Endothelial cell of umbilical vein (primary cell): ENCODE results near the gene ATAD2B. TPM values are rescaled to one million over a fixed set of nuclear protein-coding genes. Genes with fewer than 3 reads are reported as not detected.

Source experiments
- BruUV-seq: library from RNA; stranded (reverse); fragments of 400-500 nt; replicated peaks from 2 replicates; lab custom pipeline; 2021; lab: Mats Ljungman, UMichigan
- CTCF ChIA-PET: fragments of 300-600, 350-600 bp; sonication (Branson Sonifier 250); formaldehyde crosslinking; loops from one replicate; lab custom pipeline; 2021; ENCODE audit warnings: antibody characterized with exemption, inconsistent platforms; lab: Charles Lee
- POLR2A ChIA-PET: fragments of 300-600, 350-600 bp; sonication (Branson Sonifier 250); formaldehyde crosslinking; loops from one replicate; lab custom pipeline; 2021; ENCODE audit warnings: antibody characterized with exemption, inconsistent platforms; lab: Charles Lee
- DNase-seq: peaks from one replicate; pipeline ENCODE4 v3.0.0-alpha.2; 2011; ENCODE audit warnings: low read depth, low spot score
- FAIRE-seq: peaks from 2 replicates; lab custom pipeline; 2011; peaks lifted over from hg19 to GRCh38; lab: Jason Lieb, UNC
- H2AFZ ChIP-seq: 2 replicates; pipeline ENCODE4 v1.6.0; 2012; ENCODE audit warnings: low read depth, low read length, control low read depth, inconsistent platforms
- H3K27ac ChIP-seq: 2 replicates; pipeline ENCODE4 v1.5.1; 2011; ENCODE audit warnings: low read depth, mild to moderate bottlenecking, control low read depth, low read length, moderate library complexity; ENCODE audit not compliant: insufficient read depth
- H3K27me3 ChIP-seq, 2 experiments: 2 replicates each; pipeline versions ENCODE4 v1.6.0 to v1.6.1; 2011; ENCODE audit warnings: low read length in 2 of 2, mixed read lengths in 1 of 2; ENCODE audit not compliant: control insufficient read depth in 2 of 2, insufficient read depth in 2 of 2
- H3K36me3 ChIP-seq, 2 experiments: 2 replicates in 1 of 2; 3 replicates in 1 of 2; pipeline ENCODE4 v1.5.1; 2011; ENCODE audit warnings: low read length in 2 of 2, mild to moderate bottlenecking in 1 of 2, moderate library complexity in 1 of 2; ENCODE audit not compliant: control insufficient read depth in 2 of 2, insufficient read depth in 2 of 2; ENCODE audit errors: extremely low read depth in 1 of 2
- H3K4me1 ChIP-seq: 3 replicates; pipeline ENCODE4 v1.5.1; 2011; ENCODE audit warnings: mild to moderate bottlenecking, low read length; ENCODE audit not compliant: control insufficient read depth, insufficient read depth; ENCODE audit errors: extremely low read depth
- H3K4me2 ChIP-seq: 2 replicates; pipeline ENCODE4 v1.6.1; 2011; ENCODE audit warnings: low read length, control low read depth, mixed read lengths; ENCODE audit not compliant: insufficient read depth
- H3K4me3 ChIP-seq, 3 experiments: fragments of 200-600 bp in 1 of 3; sonication (generic), shearing (Covaris generic) in 1 of 3; replicated peaks in 1 of 3; 2 replicates each; pipeline ENCODE4 v1.5.1; 2011 to 2016; ENCODE audit warnings: control low read depth in 3 of 3, low read length in 3 of 3, mild to moderate bottlenecking in 2 of 3, inconsistent platforms in 1 of 3, low read depth in 1 of 3, moderate library complexity in 1 of 3; ENCODE audit not compliant: insufficient read depth in 1 of 3
- H3K79me2 ChIP-seq: 2 replicates; pipeline ENCODE4 v1.6.0; 2012; ENCODE audit warnings: low read length, inconsistent platforms; ENCODE audit not compliant: control insufficient read depth, insufficient read depth
- H3K9ac ChIP-seq: replicated peaks from 2 replicates; pipeline ENCODE3; 2011; ENCODE audit warnings: low read length, control low read depth; ENCODE audit not compliant: insufficient read depth; ENCODE audit errors: extremely low read depth
- H3K9me1 ChIP-seq: replicated peaks from 3 replicates; pipeline ENCODE4 v1.6.0; 2011; ENCODE audit warnings: mild to moderate bottlenecking, low read length; ENCODE audit not compliant: control insufficient read depth, insufficient read depth; ENCODE audit errors: extremely low read depth
- H3K9me3 ChIP-seq: replicated peaks from 2 replicates; pipeline ENCODE4 v1.5.1; 2012; ENCODE audit warnings: low read length, inconsistent platforms; ENCODE audit not compliant: control insufficient read depth, insufficient read depth
- H4K20me1 ChIP-seq: replicated peaks from 2 replicates; pipeline ENCODE3; 2011; ENCODE audit warnings: mild to moderate bottlenecking, low read length; ENCODE audit not compliant: control insufficient read depth, insufficient read depth; ENCODE audit errors: extremely low read depth
- CTCF ChIP-seq, 2 donors: IDR thresholded peaks; 1 replicate in 1 of 2; 2 replicates in 1 of 2; pipeline ENCODE4 v1.5.1; 2011; ENCODE audit warnings: low read length in 2 of 2, mild to moderate bottlenecking in 2 of 2, moderate library complexity in 2 of 2, control low read depth in 1 of 2, inconsistent platforms in 1 of 2, low read depth in 1 of 2; ENCODE audit not compliant: insufficient read depth in 1 of 2; ENCODE audit errors: extremely low read depth in 1 of 2
- EZH2 ChIP-seq: IDR thresholded peaks from 2 replicates; pipeline ENCODE4 v1.6.1; 2012; ENCODE audit warnings: borderline replicate concordance, low read depth, mild to moderate bottlenecking, moderate library complexity, low read length, inconsistent platforms; ENCODE audit not compliant: severe bottlenecking
- FOS ChIP-seq: IDR thresholded peaks from 2 replicates; pipeline ENCODE4 v1.6.1; 2011; ENCODE audit warnings: mild to moderate bottlenecking, low read length, moderate library complexity, borderline replicate concordance; ENCODE audit not compliant: insufficient read depth
- GATA2 ChIP-seq: IDR thresholded peaks from 2 replicates; pipeline ENCODE4 v1.7.0; 2011; ENCODE audit warnings: low read depth, mild to moderate bottlenecking, moderate library complexity, mixed read lengths, low read length; ENCODE audit not compliant: insufficient read length, insufficient read depth
- JUN ChIP-seq: IDR thresholded peaks from 2 replicates; pipeline ENCODE4 v1.6.1; 2011; ENCODE audit warnings: borderline replicate concordance, low read depth; ENCODE audit not compliant: insufficient read length, insufficient read depth
- MYC ChIP-seq: IDR thresholded peaks from one replicate; pipeline ENCODE4 v1.6.1; 2011; ENCODE audit warnings: mild to moderate bottlenecking, low read depth, low read length
- POLR2A ChIP-seq: IDR thresholded peaks from 2 replicates; pipeline ENCODE4 v1.6.1; 2012; ENCODE audit warnings: low read depth, mild to moderate bottlenecking, control low read depth, low read length
- POLR2AphosphoS5 ChIP-seq: IDR thresholded peaks from 2 replicates; pipeline ENCODE4 v1.6.1; 2012; ENCODE audit warnings: low read depth, mild to moderate bottlenecking, control low read depth, low read length, moderate library complexity; ENCODE audit not compliant: insufficient read depth
- dilution Hi-C: fragments of 300-500 bp; cut with MboI; formaldehyde crosslinking; loops from one replicate; pipeline ENCODE4 v1.15.0; 2019; ENCODE audit warnings: low sequenced_read_pairs; ENCODE audit not compliant: extremely low pct_ligation_motif_present
- intact Hi-C: fragments of 100-400 bp; cut with micrococcal nuclease; formaldehyde crosslinking; loops from one replicate; pipeline ENCODE4 v1.10.0; 2022
- polyA plus RNA-seq, 4 experiments: library from polyadenylated mRNA; depleted of rRNA in 3 of 4; stranded (reverse) in 3 of 4; unstranded in 1 of 4; fragments of >200 nt; gene quantifications; 2 replicates each; pipeline versions ENCODE4 v1.2.1 to v1.2.3, GENCODE V29; 2011 to 2012; ENCODE audit warnings: missing spikeins in 1 of 4
- total RNA-seq: library from RNA; stranded (reverse); gene quantifications from 2 replicates; pipeline ENCODE4 v1.2.3, GENCODE V29; 2021
- TF ChIP-seq, protein P1 (sequence below): IDR thresholded peaks from 2 replicates; pipeline ENCODE4 v1.6.1; 2011; ENCODE audit not compliant: insufficient read depth, insufficient read length

Gene ATAD2B
- total and polyA plus RNA-seq, 2 donors (not counting 3 experiments of a cell fraction or from before 2014, with no cell fraction given), result 2.5 to 19.1 TPM

GRCh38 chr2:23705771-23706612, 220.9 kb downstream of the ATAD2B start:
- Histone ChIP-seq H3K9me3 (no peaks in the 10 kb centered on the region), H3K27ac (no peak overlapping the region), H3K36me3 (peaks cover 0 to 8% of the 10 kb centered on the region in 2 experiments), H3K4me3 (no peak overlapping the region), H3K4me2 (no peak overlapping the region), H3K27me3 (no peaks in the 10 kb centered on the region), H3K9ac (no peak overlapping the region), H2AFZ (no peak overlapping the region), H3K4me1 (no peaks in the 10 kb centered on the region), H4K20me1 (no peaks in the 10 kb centered on the region), H3K9me1 (no peaks in the 10 kb centered on the region), H3K79me2 (no peaks in the 10 kb centered on the region)
- TF ChIP-seq POLR2AphosphoS5, result no peak
- POLR2A ChIA-PET, result no interaction called here
- BruUV-seq, result no TSS peak
- FAIRE-seq (no peak), DNase-seq (no peak)
- CTCF ChIA-PET, result interaction anchor here (1.0 kb wide), 1 partner anchor 7 kb away, joined by 3 read pairs; no protein-coding TSS in a partner anchor
- intact Hi-C loops (no loop called here), dilution Hi-C loops (no loop called here)

DNA sequence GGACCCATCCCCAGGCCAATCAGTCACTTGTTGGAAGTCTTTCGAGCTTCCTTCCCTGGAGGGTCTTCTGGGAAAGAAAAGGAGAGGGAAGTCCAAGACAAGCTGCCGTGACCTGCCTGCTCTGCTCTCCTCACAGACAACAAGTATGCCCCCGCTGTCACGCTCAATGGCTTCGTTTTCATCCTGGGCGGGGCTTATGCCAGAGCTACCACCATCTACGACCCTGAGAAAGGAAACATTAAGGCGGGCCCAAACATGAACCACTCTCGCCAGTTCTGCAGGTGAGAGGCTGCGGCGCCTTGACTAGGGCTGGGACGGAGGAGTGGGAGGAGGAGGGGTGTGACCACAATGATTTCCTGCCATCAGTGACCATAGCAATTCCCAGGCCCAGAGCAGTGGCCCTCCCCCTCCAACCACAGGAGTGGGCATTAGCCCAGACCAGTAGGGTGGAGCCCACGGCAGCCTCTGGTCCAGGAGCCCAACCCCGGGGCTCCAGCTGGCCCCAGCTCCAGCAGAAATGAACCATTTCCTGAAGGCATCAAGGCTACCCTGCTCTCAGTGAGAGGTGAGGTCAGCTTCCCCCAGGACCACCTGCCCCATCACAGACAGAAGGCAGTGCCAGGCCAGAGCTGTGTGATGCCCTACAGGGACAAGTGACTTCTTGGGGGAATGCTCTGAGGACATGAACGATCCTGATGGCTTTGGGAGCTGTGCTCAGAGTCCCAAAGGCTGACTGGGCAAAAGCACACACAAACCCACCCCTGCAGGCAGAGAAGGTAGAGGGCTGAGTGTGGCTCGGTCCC, 223.1 kb downstream of the ATAD2B start:
- peaks cover 0 to 8% of the 10 kb centered on the region in 2 experiments for H3K36me3 ChIP-seq
- POLR2A ChIA-PET, result no interaction called here
- TF ChIP-seq JUN (no peak), MYC (no peak), POLR2AphosphoS5 (no peak), GATA2 (no peak), CTCF (IDR thresholded peaks at IDR 0.05; ENCODE audit: extremely low read depth in 1 of 2, insufficient read depth in 1 of 2, low read depth in 1 of 2, low read length in 2 of 2) (no peak), EZH2 (no peak), POLR2A (no peak), FOS (no peak)
- TF ChIP-seq, protein P1, sequence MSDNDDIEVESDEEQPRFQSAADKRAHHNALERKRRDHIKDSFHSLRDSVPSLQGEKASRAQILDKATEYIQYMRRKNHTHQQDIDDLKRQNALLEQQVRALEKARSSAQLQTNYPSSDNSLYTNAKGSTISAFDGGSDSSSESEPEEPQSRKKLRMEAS, result no peak
- no peaks in the 10 kb centered on the region for H3K9me3 ChIP-seq
- H3K79me2 ChIP-seq, result no peaks in the 10 kb centered on the region
- FAIRE-seq, result no peak
- no peaks in the 10 kb centered on the region for H4K20me1 ChIP-seq
- no peak overlapping the region for H3K9ac ChIP-seq
- dilution Hi-C loops, result no loop called here
- no peak overlapping the region for H3K27ac ChIP-seq
- no peaks in the 10 kb centered on the region for H3K27me3 ChIP-seq
- H3K4me2 ChIP-seq, result no peak overlapping the region
- CTCF ChIA-PET, result no interaction called here
- H2AFZ ChIP-seq, result no peak overlapping the region
- DNase-seq, result no peak
- no TSS peak for BruUV-seq
- H3K9me1 ChIP-seq, result no peaks in the 10 kb centered on the region
- no peak overlapping the region for H3K4me3 ChIP-seq
- intact Hi-C loops, result no loop called here
- no peaks in the 10 kb centered on the region for H3K4me1 ChIP-seq
